Activated CD8-positive, alpha-beta memory T cell treated with anti-CD3 and anti-CD28 coated beads, Interleukin-2, amount 10 ng/mL, durations not matched to agents 7 days and 5 days (primary cell): ENCODE measurements around the gene C19orf12. TPM values are rescaled to one million over a fixed set of nuclear protein-coding genes. Genes with fewer than 3 reads are reported as not detected.
"Not testable (repeated sequence)": the region's sequence is repeated elsewhere in the genome, so short reads cannot be mapped to it uniquely, and the experiment has no call there.

ENCODE experiments used
- ATAC-seq: fragments of 150-1000 bp; cut with Tn5 transposase; one replicate; pipeline ENCODE4 v1.10.0; 2021; ENCODE audit warnings: moderate library complexity
- CTCF ChIA-PET: fragments of 350-600 bp; sonication (Branson Sonifier 250); formaldehyde crosslinking; loops from one replicate; lab custom pipeline; 2021; ENCODE audit warnings: antibody characterized with exemption; lab: Charles Lee
- DNase-seq: peaks from one replicate; pipeline ENCODE4 v3.0.0-alpha.2; 2020
- H3K27ac Mint-ChIP-seq: one replicate; pipeline ENCODE4 v1.8.0; 2021; ENCODE audit warnings: mild to moderate bottlenecking, mixed read lengths
- H3K27me3 Mint-ChIP-seq: one replicate; pipeline ENCODE4 v1.8.0; 2021; ENCODE audit warnings: mixed read lengths
- H3K36me3 Mint-ChIP-seq: one replicate; pipeline ENCODE4 v1.8.0; 2021; ENCODE audit warnings: mild to moderate bottlenecking, mixed read lengths
- H3K4me1 Mint-ChIP-seq: one replicate; pipeline ENCODE4 v1.8.0; 2021; ENCODE audit warnings: mixed read lengths
- H3K4me3 Mint-ChIP-seq: one replicate; pipeline ENCODE4 v1.8.0; 2021; ENCODE audit warnings: mild to moderate bottlenecking, moderate library complexity, mixed read lengths
- H3K9me3 Mint-ChIP-seq: one replicate; pipeline ENCODE4 v1.8.0; 2022; ENCODE audit warnings: low read depth, mixed read lengths
- total RNA-seq, 2 experiments: library from RNA; stranded (reverse); gene quantifications; one replicate each; pipeline ENCODE4 v1.2.3, GENCODE V29; 2021

C19orf12 gene
- total RNA-seq, 2 experiments from 2014 or later: 43.6 to 44.1 TPM

DNA sequence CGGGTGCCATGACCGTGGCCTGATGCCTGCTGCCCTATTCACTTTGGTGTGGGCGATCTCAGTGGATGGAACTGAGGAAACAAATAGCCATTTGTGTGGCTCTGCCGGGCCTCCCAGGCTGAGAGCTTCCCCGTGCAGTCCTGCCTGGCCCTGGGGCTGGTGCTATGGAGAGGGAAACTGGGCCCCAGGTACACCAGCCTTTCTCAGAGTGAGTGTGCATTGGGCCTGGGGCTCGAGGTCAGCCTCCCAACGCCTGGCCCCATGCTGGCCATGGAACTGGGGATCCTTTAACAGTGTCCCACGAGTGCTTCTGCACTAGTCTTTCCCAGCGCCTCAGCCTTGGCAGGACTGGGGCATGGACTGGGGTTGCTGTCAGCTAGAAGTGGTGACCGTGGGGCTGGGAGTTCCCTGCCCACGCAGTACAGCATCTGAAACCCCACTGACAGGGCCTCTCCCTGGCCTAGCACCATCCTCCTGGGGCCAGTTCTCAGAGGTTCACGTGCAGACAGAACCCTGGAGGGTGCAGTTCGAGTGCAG lies 39.3 kb downstream of the C19orf12 start:
- peak overlapping the region; percentile 63 for H3K27ac Mint-ChIP-seq
- no peaks in the 10 kb centered on the region for H3K27me3 Mint-ChIP-seq
- CTCF ChIA-PET: interaction anchor here (1.9 to 11.2 kb wide), 2 partner anchors 9 to 66 kb away, joined by 5 to 85 read pairs; partner anchors contain the start of gene PLEKHF1
- H3K36me3 Mint-ChIP-seq: peaks cover 49% of the 10 kb centered on the region
- H3K4me1 Mint-ChIP-seq: peaks cover 86% of the 10 kb centered on the region
- no peak for DNase-seq
- no peak for ATAC-seq
- H3K9me3 Mint-ChIP-seq: no peaks in the 10 kb centered on the region
- H3K4me3 Mint-ChIP-seq: no peak overlapping the region

DNA sequence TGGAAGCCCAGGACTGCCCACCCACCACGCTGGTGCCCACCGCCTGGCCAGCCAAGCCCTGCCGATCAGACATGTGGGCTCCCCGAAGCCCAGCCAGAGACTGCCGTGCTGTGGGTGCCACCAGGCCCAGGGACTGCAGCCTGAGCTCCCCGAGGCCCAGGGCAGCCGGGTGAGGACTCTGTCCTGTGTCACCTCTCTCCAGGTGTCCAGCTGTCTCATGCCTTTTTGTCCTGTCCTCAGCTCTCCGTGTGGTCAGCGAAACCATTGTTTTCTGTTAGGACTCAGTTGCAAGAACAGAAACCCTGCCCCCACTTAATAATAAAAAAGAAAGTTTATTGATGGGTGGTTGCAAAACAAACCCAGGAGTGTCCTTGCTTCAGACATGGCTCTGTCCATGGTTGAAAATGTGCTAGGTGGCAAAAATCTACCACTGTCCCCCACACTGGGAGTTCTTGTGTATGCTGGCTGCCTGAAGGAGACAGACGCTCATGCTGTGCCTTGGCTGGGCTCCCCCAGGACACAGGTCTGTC lies 39.9 kb downstream of the C19orf12 start:
- no peaks in the 10 kb centered on the region for H3K9me3 Mint-ChIP-seq
- CTCF ChIA-PET: interaction anchor here (11.2 kb wide), 1 partner anchor 8 kb away, joined by 85 read pairs; the partner anchor contains the start of gene PLEKHF1
- DNase-seq: no peak

DNA sequence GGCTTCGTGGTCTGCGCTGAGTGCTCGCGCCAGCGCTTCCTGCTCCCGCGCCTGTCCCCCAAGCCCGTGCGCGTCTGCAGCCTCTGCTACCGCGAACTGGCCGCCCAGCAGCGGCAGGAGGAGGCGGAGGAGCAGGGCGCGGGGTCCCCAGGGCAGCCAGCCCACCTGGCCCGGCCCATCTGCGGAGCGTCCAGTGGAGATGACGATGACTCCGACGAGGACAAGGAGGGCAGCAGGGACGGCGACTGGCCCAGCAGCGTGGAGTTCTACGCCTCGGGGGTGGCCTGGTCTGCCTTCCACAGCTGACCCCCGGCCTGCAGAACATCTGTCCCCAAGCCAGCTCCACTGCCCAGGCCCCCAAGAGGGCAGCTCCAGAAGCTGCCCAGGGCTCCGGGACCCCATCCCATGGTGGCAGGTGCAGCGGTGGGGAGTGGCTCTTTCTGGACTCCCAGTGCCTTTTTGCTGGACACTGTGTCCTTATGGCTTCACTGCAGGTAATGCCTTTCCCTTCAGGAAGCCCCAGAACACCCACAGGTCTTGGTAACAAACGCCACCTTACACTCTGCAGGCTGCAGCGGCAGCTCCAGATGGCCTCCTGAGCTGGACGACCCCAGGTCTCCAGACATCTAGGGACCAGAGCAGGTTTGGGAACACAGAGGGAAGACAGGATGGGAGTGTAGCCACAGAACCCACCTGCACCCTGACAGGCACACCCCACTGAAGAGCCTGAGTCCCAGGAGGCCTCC lies 40.5 kb downstream of the C19orf12 start:
- H3K4me3 Mint-ChIP-seq: no peak overlapping the region
- ATAC-seq: no peak
- no peaks in the 10 kb centered on the region for H3K9me3 Mint-ChIP-seq
- CTCF ChIA-PET: interaction anchor here (3.0 to 11.2 kb wide), 3 partner anchors 8 to 64 kb away, joined by 15 to 85 read pairs (median 48); partner anchors contain the start of gene PLEKHF1
- H3K27me3 Mint-ChIP-seq: no peaks in the 10 kb centered on the region
- DNase-seq: no peak
- H3K4me1 Mint-ChIP-seq: peaks cover 87% of the 10 kb centered on the region
- peaks cover 59% of the 10 kb centered on the region for H3K36me3 Mint-ChIP-seq
- no peak overlapping the region for H3K27ac Mint-ChIP-seq

More for the DNA sequence above, 39.9 kb downstream of the C19orf12 start:
- no peak for ATAC-seq
- H3K4me1 Mint-ChIP-seq: peaks cover 86% of the 10 kb centered on the region
- H3K27me3 Mint-ChIP-seq: no peaks in the 10 kb centered on the region
- peak overlapping the region; percentile 63 for H3K27ac Mint-ChIP-seq
- no peak overlapping the region for H3K4me3 Mint-ChIP-seq
- peaks cover 54% of the 10 kb centered on the region for H3K36me3 Mint-ChIP-seq

DNA sequence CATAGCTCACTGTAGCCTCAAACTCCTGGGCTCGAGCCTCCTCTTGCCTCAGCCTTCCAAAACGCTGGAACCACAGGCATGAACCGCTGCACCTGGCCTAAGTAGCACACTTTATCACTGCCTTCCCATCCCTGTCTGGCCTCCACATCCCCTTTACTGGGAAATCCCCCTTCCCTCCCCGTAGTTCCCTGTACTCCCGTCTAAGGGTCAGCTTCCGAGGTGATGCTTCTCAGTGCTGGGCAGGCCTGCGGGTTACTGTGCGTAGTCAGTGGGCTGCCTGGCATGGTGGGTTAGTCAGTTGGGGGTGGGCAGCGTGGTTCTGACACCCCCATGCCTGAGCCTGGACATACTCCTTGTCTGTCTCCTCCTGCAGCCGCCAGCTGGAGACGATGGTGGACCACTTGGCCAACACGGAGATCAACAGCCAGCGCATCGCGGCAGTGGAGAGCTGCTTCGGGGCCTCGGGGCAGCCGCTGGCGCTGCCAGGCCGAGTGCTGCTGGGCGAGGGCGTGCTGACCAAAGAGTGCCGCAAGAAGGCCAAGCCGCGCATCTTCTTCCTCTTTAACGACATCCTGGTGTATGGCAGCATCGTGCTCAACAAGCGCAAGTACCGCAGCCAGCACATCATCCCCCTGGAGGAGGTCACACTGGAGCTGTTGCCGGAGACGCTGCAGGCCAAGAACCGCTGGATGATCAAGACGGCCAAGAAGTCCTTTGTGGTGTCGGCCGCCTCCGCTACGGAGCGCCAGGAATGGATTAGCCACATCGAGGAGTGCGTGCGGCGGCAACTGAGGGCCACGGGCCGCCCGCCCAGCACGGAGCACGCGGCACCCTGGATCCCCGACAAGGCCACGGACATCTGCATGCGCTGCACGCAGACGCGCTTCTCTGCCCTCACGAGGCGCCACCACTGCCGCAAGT lies 41.4 kb downstream of the C19orf12 start:
- H3K27me3 Mint-ChIP-seq: no peaks in the 10 kb centered on the region
- H3K4me3 Mint-ChIP-seq: peak overlapping the region; percentile 64
- CTCF ChIA-PET: interaction anchor here (1.9 to 4.0 kb wide), 8 partner anchors 11 to 67 kb away, joined by 5 to 71 read pairs (median 21); partner anchors contain the start of genes C19orf12 and POP4
- ATAC-seq (no peak), DNase-seq (no peak)
- H3K4me1 Mint-ChIP-seq: peaks cover 91% of the 10 kb centered on the region
- peak overlapping the region; percentile 90 for H3K27ac Mint-ChIP-seq
- H3K9me3 Mint-ChIP-seq: no peaks in the 10 kb centered on the region
- H3K36me3 Mint-ChIP-seq: peaks cover 60% of the 10 kb centered on the region

DNA sequence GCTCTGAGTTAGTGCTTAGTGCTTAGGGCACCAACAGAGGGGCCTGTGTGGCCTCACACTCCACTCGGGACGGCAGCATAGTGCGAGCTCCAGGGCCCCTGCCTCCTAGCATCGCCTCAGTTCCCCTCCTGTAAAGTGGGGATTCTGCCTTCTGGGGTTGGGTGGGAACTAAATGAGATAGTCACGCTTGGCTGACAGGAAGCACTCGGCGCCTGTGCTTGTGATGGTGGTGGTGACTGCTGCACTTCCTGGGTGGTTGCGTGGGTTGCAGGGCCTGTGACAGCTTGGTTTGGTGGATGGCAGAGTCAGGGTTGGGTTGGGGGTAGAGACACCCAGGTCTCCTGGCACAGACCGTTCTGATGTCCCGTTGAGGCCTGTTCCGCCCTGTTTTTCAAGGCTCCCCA lies 42.1 kb downstream of the C19orf12 start:
- Mint-ChIP-seq H3K9me3 (no peaks in the 10 kb centered on the region), H3K4me1 (peaks cover 92% of the 10 kb centered on the region), H3K4me3 (peak overlapping the region; percentile 64), H3K27me3 (no peaks in the 10 kb centered on the region), H3K27ac (peak overlapping the region; percentile 90), H3K36me3 (peaks cover 58% of the 10 kb centered on the region)
- CTCF ChIA-PET: interaction anchor here (0.7 to 4.0 kb wide), 11 partner anchors 10 to 270 kb away, joined by 3 to 71 read pairs (median 15); partner anchors contain the start of genes C19orf12 and POP4
- DNase-seq (peak; percentile 93), ATAC-seq (peak; percentile 66)

DNA sequence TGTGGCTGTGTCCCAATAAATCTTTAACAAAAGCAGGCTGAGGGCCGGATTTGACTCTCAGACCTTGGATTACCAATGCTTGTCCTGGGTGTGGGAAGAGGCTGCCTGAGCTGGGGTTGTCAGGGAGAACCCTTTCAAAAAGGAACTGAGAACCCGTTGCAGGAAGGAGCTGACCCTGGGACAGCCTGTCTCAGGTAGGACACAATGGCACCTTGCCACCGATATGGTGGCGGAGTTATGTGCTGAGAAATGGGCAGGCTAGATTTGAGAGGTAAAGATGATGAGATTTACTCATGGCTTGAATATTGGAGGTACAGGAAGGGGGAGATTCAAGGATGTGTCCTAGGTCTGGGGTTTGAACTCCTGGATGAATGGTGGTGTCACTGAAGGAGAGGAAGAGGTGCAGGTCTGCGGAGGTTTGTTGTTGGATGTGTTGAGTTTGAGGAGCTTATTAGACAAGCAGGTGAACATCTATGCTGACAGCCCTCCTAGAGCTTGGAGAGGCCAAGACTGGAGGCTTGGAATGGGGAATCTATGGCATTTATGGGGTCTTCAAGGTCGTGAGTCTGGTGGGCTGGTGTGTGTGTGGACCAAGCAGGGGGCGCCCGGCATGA lies 42.6 kb downstream of the C19orf12 start:
- no peaks in the 10 kb centered on the region for H3K9me3 Mint-ChIP-seq
- DNase-seq (no peak), ATAC-seq (no peak)
- H3K36me3 Mint-ChIP-seq: peaks cover 60% of the 10 kb centered on the region
- H3K4me1 Mint-ChIP-seq: peaks cover 93% of the 10 kb centered on the region
- no peaks in the 10 kb centered on the region for H3K27me3 Mint-ChIP-seq
- CTCF ChIA-PET: interaction anchor here (0.7 to 4.0 kb wide), 19 partner anchors 8 to 270 kb away, joined by 3 to 71 read pairs (median 5); partner anchors contain the start of genes C19orf12 and POP4
- H3K4me3 Mint-ChIP-seq: peak overlapping the region; percentile 64
- peak overlapping the region; percentile 90 for H3K27ac Mint-ChIP-seq

DNA sequence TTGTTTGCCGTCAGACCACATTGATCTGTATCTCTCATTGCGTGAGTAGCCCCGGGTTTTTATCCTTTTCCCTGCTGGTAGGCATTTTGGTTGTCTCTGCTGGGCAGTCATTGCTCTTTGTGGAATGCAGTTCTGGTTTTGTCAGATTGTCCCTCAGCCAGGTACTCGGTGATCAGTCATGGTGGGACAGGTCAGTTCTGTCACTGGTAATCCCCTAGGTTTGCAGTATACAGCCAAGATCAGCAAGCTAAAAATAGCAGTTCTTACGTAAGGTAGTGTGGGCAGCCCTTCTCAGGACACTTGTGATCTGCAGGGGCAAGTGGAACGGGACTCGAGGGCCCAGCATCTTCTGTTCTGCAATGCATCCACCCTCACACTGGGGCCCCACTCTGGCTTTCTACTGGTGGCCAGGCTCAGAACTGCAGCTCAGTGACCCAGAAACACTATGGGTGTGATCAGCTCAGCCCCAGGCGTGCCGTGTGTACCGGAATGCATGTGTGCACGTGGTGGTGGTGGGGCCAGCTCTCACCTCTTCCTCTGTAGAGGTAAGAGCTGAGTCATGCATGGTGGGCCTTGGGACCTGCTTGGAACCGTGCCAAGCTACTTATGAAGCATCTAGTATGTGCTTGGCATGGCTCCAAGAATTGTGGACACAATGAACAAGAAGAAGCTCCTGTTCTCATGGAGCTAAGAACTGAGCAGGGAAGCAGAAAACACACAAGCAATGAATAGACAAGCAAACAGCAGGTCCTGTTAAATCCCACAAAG lies 43.5 kb downstream of the C19orf12 start:
- Mint-ChIP-seq H3K27me3 (no peaks in the 10 kb centered on the region), H3K36me3 (peaks cover 61% of the 10 kb centered on the region), H3K4me3 (peak overlapping the region; percentile 64), H3K27ac (peak overlapping the region; percentile 90), H3K9me3 (no peaks in the 10 kb centered on the region), H3K4me1 (peaks cover 91% of the 10 kb centered on the region)
- CTCF ChIA-PET: interaction anchor here (0.6 to 4.0 kb wide), 19 partner anchors 8 to 271 kb away, joined by 3 to 71 read pairs (median 5); partner anchors contain the start of genes C19orf12 and POP4
- ATAC-seq (peak; percentile 77), DNase-seq (peak; percentile 98)

DNA sequence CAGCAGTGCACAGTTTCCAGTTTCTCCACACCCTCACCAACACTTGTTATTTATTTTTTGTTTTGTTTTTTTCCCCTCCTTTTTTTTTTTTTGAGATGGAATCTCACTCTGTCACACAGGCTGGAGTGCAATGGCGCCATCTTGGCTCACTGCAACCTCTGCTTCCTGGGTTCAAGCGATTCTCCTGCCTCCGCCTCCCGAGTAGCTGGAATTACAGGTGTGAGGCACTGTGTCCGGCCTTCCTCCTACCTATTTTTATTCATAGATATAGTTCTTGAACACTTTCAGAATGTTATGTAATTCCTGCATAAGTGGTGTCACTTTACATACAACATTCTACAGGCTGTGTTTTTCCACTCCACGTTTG lies 44.1 kb downstream of the C19orf12 start:
- H3K27me3 Mint-ChIP-seq, ATAC-seq, H3K9me3 Mint-ChIP-seq, DNase-seq: not testable (repeated sequence)
- CTCF ChIA-PET: interaction anchor here (0.9 to 4.0 kb wide), 11 partner anchors 9 to 64 kb away, joined by 3 to 71 read pairs (median 15); partner anchors contain the start of genes C19orf12 and POP4
- Mint-ChIP-seq H3K4me1 (peaks cover 85% of the 10 kb centered on the region), H3K4me3 (peak overlapping the region; percentile 64), H3K36me3 (peaks cover 61% of the 10 kb centered on the region), H3K27ac (peak overlapping the region; percentile 90)

DNA sequence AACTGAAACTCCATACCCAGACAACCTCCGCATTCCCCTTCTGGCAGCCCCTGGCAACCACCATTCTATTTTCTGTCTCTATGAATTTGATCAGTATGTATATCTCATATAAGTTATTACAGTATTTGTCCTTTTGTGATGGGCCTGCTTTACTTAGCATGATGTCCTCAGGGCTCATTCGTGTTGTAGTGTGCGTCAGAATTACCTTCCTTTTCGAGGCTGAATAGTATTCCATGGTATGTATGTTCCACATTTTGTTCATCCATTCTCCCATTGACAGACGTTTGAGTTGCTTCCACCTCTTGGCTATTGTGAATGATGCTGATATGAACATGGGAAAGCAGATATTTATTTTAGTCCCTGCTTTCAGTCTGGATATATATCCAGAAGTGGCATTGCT lies 44.8 kb downstream of the C19orf12 start:
- Mint-ChIP-seq H3K4me1 (peaks cover 78% of the 10 kb centered on the region), H3K36me3 (peaks cover 57% of the 10 kb centered on the region)

DNA sequence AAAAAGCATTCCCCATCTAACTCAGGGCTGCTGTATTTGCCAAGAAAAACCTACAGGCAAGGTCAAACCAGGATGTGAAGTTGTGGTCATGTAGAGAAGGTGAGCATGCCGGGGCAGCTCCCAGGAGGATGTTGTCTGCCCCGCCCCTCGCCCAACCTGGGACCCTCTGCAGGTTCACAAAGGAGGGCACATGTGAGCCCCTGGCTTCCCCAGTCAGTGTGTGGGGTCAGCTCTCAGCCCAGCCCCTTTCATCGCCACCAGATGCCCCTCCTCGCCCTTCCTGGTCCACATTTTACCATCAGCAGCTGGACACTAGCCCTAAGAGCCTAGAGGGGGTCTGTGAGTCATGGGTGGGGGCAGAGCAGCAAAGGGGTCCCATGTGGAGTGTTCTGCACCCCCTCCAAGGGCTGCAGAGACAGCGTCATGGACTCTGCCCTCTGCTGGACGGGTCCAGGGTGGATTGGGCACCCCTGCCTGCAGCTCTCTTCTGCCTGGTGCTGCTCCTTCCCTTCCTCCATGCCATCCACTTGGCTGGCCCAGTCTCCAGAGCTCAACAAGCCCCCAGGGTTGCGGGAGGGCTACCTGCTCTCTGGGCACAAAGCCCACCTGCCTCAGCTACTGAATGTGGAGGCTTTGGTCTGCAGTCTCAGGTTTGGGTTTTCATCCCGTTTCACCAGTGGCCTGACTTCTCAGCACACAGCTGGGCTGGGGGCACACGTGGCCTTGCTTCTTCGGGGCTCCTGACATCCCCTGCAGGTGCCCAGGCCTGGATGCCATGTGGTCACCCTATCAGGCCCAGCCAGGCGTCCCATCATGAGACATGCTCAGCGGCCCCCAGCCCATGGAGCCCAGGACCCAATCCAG lies 46.1 kb downstream of the C19orf12 start:
- no peak for DNase-seq

More for the DNA sequence above, 44.8 kb downstream of the C19orf12 start:
- Mint-ChIP-seq H3K4me3 (peak overlapping the region; percentile 85), H3K27me3 (no peaks in the 10 kb centered on the region), H3K27ac (peak overlapping the region; percentile 90), H3K9me3 (no peaks in the 10 kb centered on the region)
- no peak for ATAC-seq
- no peak for DNase-seq
- CTCF ChIA-PET: interaction anchor here (3.4 to 4.0 kb wide), 3 partner anchors 43 to 60 kb away, joined by 48 to 71 read pairs (median 64); partner anchors contain the start of gene C19orf12

More for the DNA sequence above, 46.1 kb downstream of the C19orf12 start:
- ATAC-seq: no peak
- peaks cover 80% of the 10 kb centered on the region for H3K4me1 Mint-ChIP-seq
- H3K36me3 Mint-ChIP-seq: peaks cover 54% of the 10 kb centered on the region
- H3K27ac Mint-ChIP-seq: peak overlapping the region; percentile 90
- H3K27me3 Mint-ChIP-seq: no peaks in the 10 kb centered on the region
- H3K4me3 Mint-ChIP-seq: peak overlapping the region; percentile 85
- CTCF ChIA-PET: interaction anchor here (1.2 to 12.5 kb wide), 10 partner anchors 11 to 169 kb away, joined by 3 to 196 read pairs (median 34); partner anchors contain the start of genes C19orf12 and POP4
- H3K9me3 Mint-ChIP-seq: no peaks in the 10 kb centered on the region
